Retinal pigment epithelial cell (primary cell): Measurements from ENCODE around the gene GRID1.

Source experiments
- DNase-seq: peaks from one replicate; pipeline ENCODE4 v3.0.0-alpha.2; 2010; ENCODE audit warnings: low read depth
- H3K4me3 ChIP-seq: 2 replicates; pipeline ENCODE4 v1.5.1; 2011; ENCODE audit warnings: mild to moderate bottlenecking, low read length, control low read depth, moderate library complexity
- CTCF ChIP-seq: conservative IDR thresholded peaks from 2 replicates; pipeline ENCODE4 v1.5.1; 2011; ENCODE audit warnings: low read depth, low read length, control low read depth, inconsistent platforms

GRID1 gene

GRCh38 chr10:86330778-86331763 lies 35.5 kb downstream of the GRID1 start:
- TF ChIP-seq CTCF: no peak
- H3K4me3 ChIP-seq: no peak overlapping the region
- DNase-seq: no peak

- TF ChIP-seq CTCF: no peak
- DNase-seq: no peak
Measured at GRCh38 chr10:86329896-86330680, 36.5 kb downstream of the GRID1 start.

GRCh38 chr10:86329093-86329710 lies 37.4 kb downstream of the GRID1 start:
- H3K4me3 ChIP-seq: no peak overlapping the region
- TF ChIP-seq CTCF: no peak
- DNase-seq: no peak

More at GRCh38 chr10:86329896-86330680, 36.5 kb downstream of the GRID1 start:
- H3K4me3 ChIP-seq: no peak overlapping the region

GRCh38 chr10:86327954-86328725 lies 38.5 kb downstream of the GRID1 start:
- TF ChIP-seq CTCF: no peak
- H3K4me3 ChIP-seq: no peak overlapping the region
- DNase-seq: no peak

- H3K4me3 ChIP-seq: no peak overlapping the region
- no peak for DNase-seq
- no peak for TF ChIP-seq CTCF
Measured at GRCh38 chr10:86325158-86325557, 41.4 kb downstream of the GRID1 start.

- no peak for TF ChIP-seq CTCF
- no peak overlapping the region for H3K4me3 ChIP-seq
- no peak for DNase-seq
Measured at GRCh38 chr10:86321568-86321967, 45.0 kb downstream of the GRID1 start.
